GOT3 (cell line): ENCODE measurements around the gene FRMPD2.
"Not testable (repeated sequence)": the region's sequence is repeated elsewhere in the genome, so short reads cannot be mapped to it uniquely, and the experiment has no call there.

ENCODE experiments used
- DNase-seq: peaks from one replicate; lab custom pipeline; 2025; ENCODE audit warnings: mixed read lengths; lab: John Stamatoyannopoulos, UW

Gene FRMPD2

GRCh38 chr10:48287417-48288391, 13.2 kb upstream of the FRMPD2 start:
- no peak for DNase-seq

GRCh38 chr10:48286356-48286755, 11.9 kb upstream of the FRMPD2 start:
- no peak for DNase-seq

GRCh38 chr10:48285710-48286109, 11.2 kb upstream of the FRMPD2 start:
- no peak for DNase-seq

- no peak for DNase-seq
Observed at GRCh38 chr10:48284811-48285210, 10.3 kb upstream of the FRMPD2 start.

GRCh38 chr10:48284002-48284546, 9.6 kb upstream of the FRMPD2 start:
- DNase-seq: no peak

GRCh38 chr10:48282829-48283228, 8.3 kb upstream of the FRMPD2 start:
- DNase-seq: no peak

GRCh38 chr10:48281697-48282096, 7.2 kb upstream of the FRMPD2 start:
- DNase-seq: not testable (repeated sequence)

GRCh38 chr10:48279081-48279751, 4.7 kb upstream of the FRMPD2 start:
- DNase-seq: no peak

- no peak for DNase-seq
Observed at GRCh38 chr10:48277093-48277492, 2.6 kb upstream of the FRMPD2 start.

- no peak for DNase-seq
Observed at GRCh38 chr10:48273741-48274140, 755 bp downstream of the FRMPD2 start.

GRCh38 chr10:48272682-48273081, 1.8 kb downstream of the FRMPD2 start:
- no peak for DNase-seq

- DNase-seq: no peak
Observed at GRCh38 chr10:48271047-48271730, 3.3 kb downstream of the FRMPD2 start.

- DNase-seq: no peak
Observed at GRCh38 chr10:48266528-48266927, 8.0 kb downstream of the FRMPD2 start.

GRCh38 chr10:48258105-48258504, 16.4 kb downstream of the FRMPD2 start:
- DNase-seq: no peak

GRCh38 chr10:48257407-48257961, 17.0 kb downstream of the FRMPD2 start:
- no peak for DNase-seq

- no peak for DNase-seq
Observed at GRCh38 chr10:48255722-48256121, 18.8 kb downstream of the FRMPD2 start.

GRCh38 chr10:48254750-48255512, 19.6 kb downstream of the FRMPD2 start:
- DNase-seq: no peak

GRCh38 chr10:48253970-48254657, 20.4 kb downstream of the FRMPD2 start:
- no peak for DNase-seq

- no peak for DNase-seq
Observed at GRCh38 chr10:48252354-48252650, 22.2 kb downstream of the FRMPD2 start.

GRCh38 chr10:48251525-48252353, 22.8 kb downstream of the FRMPD2 start:
- no peak for DNase-seq
